Psoas muscle (tissue), 8 donors: ENCODE data around the gene ZBTB17. TPM values are rescaled to one million over a fixed set of nuclear protein-coding genes. Genes with fewer than 3 reads are reported as not detected.

Source experiments
- ATAC-seq, 4 donors: fragments of 200-7000 bp; cut with Tn5 transposase; one replicate each; pipeline ENCODE4 v1.9.1; 2020; ENCODE audit warnings: moderate library complexity in 3 of 4, mild to moderate bottlenecking in 2 of 4
- DNase-seq, 2 donors: peaks; one replicate each; pipeline ENCODE4 v3.0.0-alpha.2; 2020
- H3K27ac ChIP-seq: fragments of 200-600 bp; one replicate; pipeline ENCODE4 v1.8.0; 2022
- H3K27me3 ChIP-seq, 3 donors: fragments of 200-600 bp in 1 of 3; one replicate each; pipeline versions ENCODE4 v1.6.1 to v1.8.0; 2013 to 2022; ENCODE audit warnings: low read length in 2 of 3, mild to moderate bottlenecking in 2 of 3, moderate library complexity in 1 of 3; ENCODE audit not compliant: insufficient read depth in 3 of 3
- H3K36me3 ChIP-seq, 2 donors: fragments of 200-600 bp in 1 of 2; one replicate each; pipeline versions ENCODE4 v1.6.1 to v1.8.0; 2013 to 2022; ENCODE audit warnings: low read depth in 1 of 2, mild to moderate bottlenecking in 1 of 2, moderate library complexity in 1 of 2; ENCODE audit not compliant: insufficient read depth in 1 of 2
- H3K4me1 ChIP-seq: fragments of 200-600 bp; one replicate; pipeline ENCODE4 v1.8.0; 2022
- H3K4me3 ChIP-seq: fragments of 200-600 bp; one replicate; pipeline ENCODE4 v1.8.0; 2022; ENCODE audit warnings: mild to moderate bottlenecking
- H3K9me3 ChIP-seq: fragments of 200-600 bp; one replicate; pipeline ENCODE4 v1.8.0; 2022
- CTCF ChIP-seq: fragments of 200-600 bp; IDR thresholded peaks from one replicate; pipeline ENCODE4 v1.8.0; 2022; ENCODE audit warnings: antibody characterized with exemption
- WGBS, 3 donors: extraction: QIAGEN DNeasy Blood & Tissue Kit; methylation state at CpG; one replicate each; pipeline versions ENCODE4 v1.1.6 to v1.1.7; 2013; 5-methylcytosine and 5-hydroxymethylcytosine counted together
- intact Hi-C, 2 donors: fragments of 100-400 bp; cut with DNase I; formaldehyde crosslinking; loops; one replicate each; pipeline versions ENCODE4 v1.11.0 to v1.14.2; 2022
- polyA plus RNA-seq, 3 donors: library from polyadenylated mRNA; stranded (reverse); fragments of 200-250 nt; gene quantifications; one replicate each; pipeline ENCODE4 v1.2.3, GENCODE V29; 2013
- total RNA-seq, 4 donors: library from RNA; stranded (reverse); fragmentation: NEBNext Ultra II Directional in 2 of 4; extraction: Animal tissue kit (Norgen Biotek cat#: 25700) in 2 of 4; gene quantifications; one replicate each; pipeline versions ENCODE4 v1.2.1 to v1.2.4, GENCODE V29; 2021 to 2023
- donor health status: healthy with polysubstance abuse.
- donor health status: DM: no; HTN: no; CAD: no; lungs with moderate emphysema.
- donor health status: Bipolar disorder and iron deficiency.
- donor health status: healthy.
- donor health status: DM: yes; HTN: yes; CAD: no.
- donor health status: DM: no; HTN: no; CAD: no.
- donor health status: DM: no; HTN: no; CAD: no.
- donor health status: DM: yes; HTN: yes; CAD: no.

Gene ZBTB17
- total and polyA plus RNA-seq, 7 donors: 23.5 to 44.3 (median 29.5) TPM

- H3K36me3 ChIP-seq: peaks cover 7 to 48% of the 10 kb centered on the region in 2 donors
These were observed 27.8 kb downstream of the ZBTB17 start for GRCh38 chr1:15948091-15948591.

DNA sequence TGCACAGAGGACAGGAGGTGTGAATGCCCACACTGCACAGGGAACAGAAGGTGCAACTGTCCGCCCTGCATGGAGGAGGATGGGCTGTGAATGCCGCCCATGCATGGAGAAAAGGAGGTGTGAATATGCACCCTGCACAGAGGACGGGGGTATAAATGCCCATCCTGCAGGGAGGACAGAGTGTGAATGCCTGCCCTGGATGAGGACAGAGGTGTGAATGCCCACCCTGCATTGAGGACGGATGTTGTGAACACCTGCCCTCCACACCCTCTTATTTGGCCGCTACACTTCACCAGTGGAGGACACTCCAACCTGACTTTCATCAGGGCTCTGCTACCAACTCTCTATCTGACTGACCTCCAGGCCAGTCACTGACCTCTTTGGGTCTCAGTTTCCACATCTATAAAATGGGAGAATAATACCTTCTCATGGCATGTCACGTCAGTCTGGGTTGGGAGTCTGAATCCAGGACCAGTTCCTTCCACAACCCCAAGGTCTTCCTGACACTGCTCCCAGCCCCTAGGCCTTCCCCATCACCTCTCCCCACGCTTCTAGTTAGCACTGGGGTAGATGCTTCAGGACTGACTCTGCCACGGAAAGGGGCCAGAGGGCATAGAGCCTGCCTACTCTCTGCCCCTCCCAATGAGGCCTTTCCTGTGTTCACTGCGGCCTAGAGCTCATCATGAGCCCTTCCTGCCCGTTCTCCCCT, 28.4 kb downstream of the ZBTB17 start:
- no peaks in the 10 kb centered on the region for H3K27me3 ChIP-seq
- H3K4me1 ChIP-seq: peaks cover 37% of the 10 kb centered on the region
- intact Hi-C loops: no loop called here
- no peaks in the 10 kb centered on the region for H3K9me3 ChIP-seq
- H3K27ac ChIP-seq: no peak overlapping the region
- no peak overlapping the region for H3K4me3 ChIP-seq
- ATAC-seq (no peak), DNase-seq (no peak)
- WGBS, 3 donors: 90 to 92% (median 90%) methylated on average over 10 of the region's 10 CpGs
- no peak for TF ChIP-seq CTCF
- H3K36me3 ChIP-seq: peaks cover 7 to 54% of the 10 kb centered on the region in 2 donors

More at GRCh38 chr1:15948091-15948591, 27.8 kb downstream of the ZBTB17 start:
- H3K4me1 ChIP-seq: peaks cover 39% of the 10 kb centered on the region
- H3K27me3 ChIP-seq: no peaks in the 10 kb centered on the region
- ATAC-seq (no peak), DNase-seq (no peak)
- intact Hi-C loops: no loop called here
- no peaks in the 10 kb centered on the region for H3K9me3 ChIP-seq
- WGBS, 3 donors: 63 to 84% (median 68%) methylated on average over 16 of the region's 16 CpGs
- H3K27ac ChIP-seq: peak overlapping the region; percentile 93
- no peak for TF ChIP-seq CTCF
- no peak overlapping the region for H3K4me3 ChIP-seq

- intact Hi-C loops: no loop called here
- Histone ChIP-seq H3K27me3 (no peaks in the 10 kb centered on the region), H3K9me3 (no peaks in the 10 kb centered on the region), H3K4me1 (peaks cover 37% of the 10 kb centered on the region), H3K36me3 (peaks cover 7 to 62% of the 10 kb centered on the region in 2 donors), H3K4me3 (no peak overlapping the region), H3K27ac (no peak overlapping the region)
- DNase-seq (no peak), ATAC-seq (no peak)
- 65 to 81% (median 68%) methylated on average over 18 of the region's 18 CpGs for WGBS, 3 donors
- TF ChIP-seq CTCF: no peak
These were observed 29.1 kb downstream of the ZBTB17 start for GRCh38 chr1:15946571-15947381.

DNA sequence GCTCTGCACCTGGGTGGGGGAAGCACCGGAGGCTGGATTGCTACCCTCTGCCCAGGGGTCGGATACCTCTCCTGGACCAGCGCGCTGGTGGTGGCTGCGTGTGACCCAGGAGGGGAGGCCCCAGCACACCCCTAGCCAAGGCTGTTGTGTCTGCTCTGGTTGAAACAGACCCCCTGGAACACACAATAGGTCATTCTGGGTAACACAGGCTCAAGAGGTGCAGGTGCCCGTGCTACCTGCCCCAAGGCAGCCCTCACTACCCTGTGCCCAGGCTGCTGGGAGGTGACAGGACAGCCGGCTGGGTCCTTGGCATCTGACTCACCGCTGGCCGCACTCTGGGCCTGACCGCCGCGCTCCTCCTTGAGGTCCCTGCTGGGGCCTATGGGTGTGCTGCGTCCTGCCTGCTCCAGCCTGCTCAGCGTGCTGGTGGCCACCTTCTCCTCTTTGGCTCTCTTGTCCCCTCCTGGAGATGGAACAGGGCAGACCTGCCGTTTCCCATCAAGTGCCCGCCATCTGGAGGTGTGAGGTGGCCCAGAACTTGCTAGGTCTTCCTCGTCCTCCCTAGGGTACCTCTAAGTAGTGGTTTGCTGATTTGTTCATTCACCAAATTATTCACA, 30.0 kb downstream of the ZBTB17 start:
- peaks cover 37% of the 10 kb centered on the region for H3K4me1 ChIP-seq
- peaks cover 7 to 70% of the 10 kb centered on the region in 2 donors for H3K36me3 ChIP-seq
- intact Hi-C loops: no loop called here
- H3K9me3 ChIP-seq: no peaks in the 10 kb centered on the region
- H3K4me3 ChIP-seq: no peak overlapping the region
- ATAC-seq: no peak
- TF ChIP-seq CTCF: no peak
- no peak overlapping the region for H3K27ac ChIP-seq
- 94 to 99% (median 95%) methylated on average over 15 to 17 of the region's 17 CpGs for WGBS, 3 donors
- DNase-seq: no peak
- H3K27me3 ChIP-seq: no peaks in the 10 kb centered on the region
